ENCODE data around the gene PEX5L. TPM values are rescaled to one million over a fixed set of nuclear protein-coding genes. Genes with fewer than 3 reads are reported as not detected.

The PEX5L gene
- total RNA-seq, 2 donors from 2014 or later, result not detected

- ATAC-seq (ENCODE audit: insufficient number of reproducible peaks, low FRiP score, low read depth), result no peak
- Histone ChIP-seq H3K4me1 (ENCODE audit: control insufficient read depth in 1 of 2, low read depth in 2 of 2) (no peaks in the 10 kb centered on the region), H3K36me3 (no peaks in the 10 kb centered on the region), H3K27me3 (replicated peaks; ENCODE audit: insufficient read depth) (no peaks in the 10 kb centered on the region), H3K9me3 (no peaks in the 10 kb centered on the region), H3K4me3 (no peak overlapping the region), H3K27ac (no peak overlapping the region)
- TF ChIP-seq CTCF (IDR thresholded peaks at IDR 0.05), result no peak
- DNase-seq (ENCODE audit: low spot score), result no peak
Observed at GRCh38 chr3:179775416-179776122, 261.2 kb downstream of the PEX5L start.

GRCh38 chr3:179772297-179772696 lies 264.4 kb downstream of the PEX5L start:
- Histone ChIP-seq H3K4me3 (no peak overlapping the region), H3K4me1 (ENCODE audit: control insufficient read depth in 1 of 2, low read depth in 2 of 2) (no peaks in the 10 kb centered on the region), H3K9me3 (no peaks in the 10 kb centered on the region), H3K27ac (no peak overlapping the region), H3K27me3 (replicated peaks; ENCODE audit: insufficient read depth) (no peaks in the 10 kb centered on the region), H3K36me3 (no peaks in the 10 kb centered on the region)
- ATAC-seq (ENCODE audit: insufficient number of reproducible peaks, low FRiP score, low read depth) (no peak), DNase-seq (ENCODE audit: low spot score) (no peak)
- no peak for TF ChIP-seq CTCF (IDR thresholded peaks at IDR 0.05)

- ATAC-seq (ENCODE audit: insufficient number of reproducible peaks, low FRiP score, low read depth) (no peak), DNase-seq (ENCODE audit: low spot score) (no peak)
- H3K27me3 ChIP-seq (replicated peaks; ENCODE audit: insufficient read depth), result no peaks in the 10 kb centered on the region
- H3K36me3 ChIP-seq, result peaks cover 3% of the 10 kb centered on the region
- no peak overlapping the region for H3K4me3 ChIP-seq
- no peaks in the 10 kb centered on the region for H3K9me3 ChIP-seq
- TF ChIP-seq CTCF (IDR thresholded peaks at IDR 0.05), result no peak
- no peak overlapping the region for H3K27ac ChIP-seq
- H3K4me1 ChIP-seq (ENCODE audit: control insufficient read depth in 1 of 2, low read depth in 2 of 2), result no peaks in the 10 kb centered on the region
Observed at GRCh38 chr3:179771797-179772196, 264.9 kb downstream of the PEX5L start.

GRCh38 chr3:179769411-179770247 lies 267.1 kb downstream of the PEX5L start:
- Histone ChIP-seq H3K36me3 (peaks cover 9% of the 10 kb centered on the region), H3K4me3 (no peak overlapping the region), H3K27me3 (replicated peaks; ENCODE audit: insufficient read depth) (no peaks in the 10 kb centered on the region), H3K9me3 (no peaks in the 10 kb centered on the region), H3K27ac (no peak overlapping the region), H3K4me1 (ENCODE audit: control insufficient read depth in 1 of 2, low read depth in 2 of 2) (no peaks in the 10 kb centered on the region)
- DNase-seq (ENCODE audit: low spot score), result no peak
- TF ChIP-seq CTCF (IDR thresholded peaks at IDR 0.05), result no peak
- ATAC-seq (ENCODE audit: insufficient number of reproducible peaks, low FRiP score, low read depth), result no peak

- no peaks in the 10 kb centered on the region for H3K4me1 ChIP-seq (ENCODE audit: control insufficient read depth in 1 of 2, low read depth in 2 of 2)
Observed at GRCh38 chr3:179768080-179768479, 268.7 kb downstream of the PEX5L start.

More at GRCh38 chr3:179768080-179768479, 268.7 kb downstream of the PEX5L start:
- Histone ChIP-seq H3K9me3 (no peaks in the 10 kb centered on the region), H3K27me3 (replicated peaks; ENCODE audit: insufficient read depth) (no peaks in the 10 kb centered on the region), H3K27ac (no peak overlapping the region), H3K36me3 (peaks cover 9% of the 10 kb centered on the region), H3K4me3 (no peak overlapping the region)
- TF ChIP-seq CTCF (IDR thresholded peaks at IDR 0.05), result no peak
- DNase-seq (ENCODE audit: low spot score), result no peak
- ATAC-seq (ENCODE audit: insufficient number of reproducible peaks, low FRiP score, low read depth), result no peak

Measured in thoracic aorta (tissue), 2 donors.